Hepatocyte (in vitro differentiated cells): Measurements from ENCODE around the gene GAL3ST2.

Source experiments
- CTCF ChIP-seq: fragments of 200-600 bp; sonication (generic); IDR thresholded peaks from 2 replicates; pipeline ENCODE4 v1.5.1; 2016; ENCODE audit warnings: antibody characterized with exemption, mild to moderate bottlenecking; ENCODE audit not compliant: poor library complexity
- EZH2 ChIP-seq: fragments of 200-600 bp; sonication (generic); IDR thresholded peaks from 2 replicates; pipeline ENCODE4 v1.6.1; 2016; ENCODE audit warnings: antibody characterized with exemption, mild to moderate bottlenecking, borderline replicate concordance
- EZH2phosphoT487 ChIP-seq: fragments of 200-600 bp; sonication (generic); IDR thresholded peaks from one replicate; pipeline ENCODE4 v1.6.1; 2018; ENCODE audit warnings: antibody characterized with exemption, mild to moderate bottlenecking, low read depth, moderate library complexity; ENCODE audit not compliant: unreplicated experiment, severe bottlenecking

- no peak for TF ChIP-seq CTCF
- no peak for TF ChIP-seq EZH2phosphoT487
- no peak for TF ChIP-seq EZH2
Observed at GRCh38 chr2:241773511-241774418, 2.9 kb upstream of the GAL3ST2 start.
